ENCODE results near the gene PTGDR.

- TF ChIP-seq CTCF (conservative IDR thresholded peaks at IDR 0.05; ENCODE audit: low read depth, low read length) (no peak), EZH2phosphoT487 (IDR thresholded peaks at IDR 0.05; ENCODE audit: borderline replicate concordance, low read length) (no peak)
These were observed 36.9 kb downstream of the PTGDR start for GRCh38 chr14:52304248-52304904.
